ENCODE measurements around the gene ADGRL3.

The ADGRL3 gene

DNA sequence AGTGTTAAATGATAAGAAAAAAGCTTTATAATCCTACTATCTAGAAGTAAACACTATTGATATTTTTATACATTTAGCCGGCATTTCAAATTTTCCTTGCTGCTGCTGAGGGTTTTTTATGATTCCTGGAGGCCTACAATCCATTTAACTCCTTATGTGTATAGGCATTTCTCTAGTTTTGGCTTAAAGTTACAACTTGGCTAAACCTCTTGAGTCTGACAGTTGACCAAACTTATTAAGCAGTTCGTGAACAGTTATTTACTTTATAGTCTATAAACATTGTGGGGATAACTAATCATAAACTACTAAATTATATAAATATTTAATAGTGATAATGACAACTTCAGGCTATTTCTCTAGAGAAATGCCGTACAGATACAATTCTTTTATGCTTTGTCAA lies 141.9 kb downstream of the ADGRL3 start (continued):
- TF ChIP-seq, protein P1, sequence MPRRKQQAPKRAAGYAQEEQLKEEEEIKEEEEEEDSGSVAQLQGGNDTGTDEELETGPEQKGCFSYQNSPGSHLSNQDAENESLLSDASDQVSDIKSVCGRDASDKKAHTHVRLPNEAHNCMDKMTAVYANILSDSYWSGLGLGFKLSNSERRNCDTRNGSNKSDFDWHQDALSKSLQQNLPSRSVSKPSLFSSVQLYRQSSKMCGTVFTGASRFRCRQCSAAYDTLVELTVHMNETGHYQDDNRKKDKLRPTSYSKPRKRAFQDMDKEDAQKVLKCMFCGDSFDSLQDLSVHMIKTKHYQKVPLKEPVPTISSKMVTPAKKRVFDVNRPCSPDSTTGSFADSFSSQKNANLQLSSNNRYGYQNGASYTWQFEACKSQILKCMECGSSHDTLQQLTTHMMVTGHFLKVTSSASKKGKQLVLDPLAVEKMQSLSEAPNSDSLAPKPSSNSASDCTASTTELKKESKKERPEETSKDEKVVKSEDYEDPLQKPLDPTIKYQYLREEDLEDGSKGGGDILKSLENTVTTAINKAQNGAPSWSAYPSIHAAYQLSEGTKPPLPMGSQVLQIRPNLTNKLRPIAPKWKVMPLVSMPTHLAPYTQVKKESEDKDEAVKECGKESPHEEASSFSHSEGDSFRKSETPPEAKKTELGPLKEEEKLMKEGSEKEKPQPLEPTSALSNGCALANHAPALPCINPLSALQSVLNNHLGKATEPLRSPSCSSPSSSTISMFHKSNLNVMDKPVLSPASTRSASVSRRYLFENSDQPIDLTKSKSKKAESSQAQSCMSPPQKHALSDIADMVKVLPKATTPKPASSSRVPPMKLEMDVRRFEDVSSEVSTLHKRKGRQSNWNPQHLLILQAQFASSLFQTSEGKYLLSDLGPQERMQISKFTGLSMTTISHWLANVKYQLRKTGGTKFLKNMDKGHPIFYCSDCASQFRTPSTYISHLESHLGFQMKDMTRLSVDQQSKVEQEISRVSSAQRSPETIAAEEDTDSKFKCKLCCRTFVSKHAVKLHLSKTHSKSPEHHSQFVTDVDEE (CRISPR knock-in tag; IDR thresholded peaks at IDR 0.05), result no peak
- no peak for TF ChIP-seq TCF4 (CRISPR knock-in tag; IDR thresholded peaks at IDR 0.05; ENCODE audit: borderline replicate concordance)
- TF ChIP-seq ZFP3 (CRISPR knock-in tag; IDR thresholded peaks at IDR 0.05), result no peak

DNA sequence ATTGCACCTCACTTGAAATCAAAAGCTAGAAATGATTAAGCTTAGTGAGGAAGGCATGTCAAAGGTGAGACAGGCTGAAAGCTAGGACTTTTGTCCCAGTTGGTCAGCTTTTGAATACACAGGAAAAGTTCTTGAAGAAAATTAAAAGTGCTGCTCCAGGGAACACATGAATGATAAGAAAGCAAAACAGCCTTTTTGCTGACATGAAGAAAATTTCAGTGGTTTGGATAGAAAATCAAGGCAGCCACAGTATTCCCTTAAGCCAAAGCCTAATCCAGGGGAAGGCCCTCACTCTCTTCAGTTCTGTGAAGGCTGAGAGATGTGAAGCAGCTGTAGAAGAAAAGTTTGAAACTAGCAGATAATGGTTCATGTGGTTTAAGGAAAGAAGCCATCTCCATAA lies 150.8 kb downstream of the ADGRL3 start:
- no peak for ATAC-seq
- TF ChIP-seq, protein P2, sequence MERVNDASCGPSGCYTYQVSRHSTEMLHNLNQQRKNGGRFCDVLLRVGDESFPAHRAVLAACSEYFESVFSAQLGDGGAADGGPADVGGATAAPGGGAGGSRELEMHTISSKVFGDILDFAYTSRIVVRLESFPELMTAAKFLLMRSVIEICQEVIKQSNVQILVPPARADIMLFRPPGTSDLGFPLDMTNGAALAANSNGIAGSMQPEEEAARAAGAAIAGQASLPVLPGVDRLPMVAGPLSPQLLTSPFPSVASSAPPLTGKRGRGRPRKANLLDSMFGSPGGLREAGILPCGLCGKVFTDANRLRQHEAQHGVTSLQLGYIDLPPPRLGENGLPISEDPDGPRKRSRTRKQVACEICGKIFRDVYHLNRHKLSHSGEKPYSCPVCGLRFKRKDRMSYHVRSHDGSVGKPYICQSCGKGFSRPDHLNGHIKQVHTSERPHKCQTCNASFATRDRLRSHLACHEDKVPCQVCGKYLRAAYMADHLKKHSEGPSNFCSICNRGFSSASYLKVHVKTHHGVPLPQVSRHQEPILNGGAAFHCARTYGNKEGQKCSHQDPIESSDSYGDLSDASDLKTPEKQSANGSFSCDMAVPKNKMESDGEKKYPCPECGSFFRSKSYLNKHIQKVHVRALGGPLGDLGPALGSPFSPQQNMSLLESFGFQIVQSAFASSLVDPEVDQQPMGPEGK (CRISPR knock-in tag; IDR thresholded peaks at IDR 0.05; ENCODE audit: borderline replicate concordance), result no peak
- TF ChIP-seq ZFP3 (CRISPR knock-in tag; IDR thresholded peaks at IDR 0.05), result no peak
- TF ChIP-seq, protein P1 (CRISPR knock-in tag; IDR thresholded peaks at IDR 0.05), result no peak
- TF ChIP-seq ZNF70 (CRISPR knock-in tag; IDR thresholded peaks at IDR 0.05), result no peak
- TF ChIP-seq, protein P3, sequence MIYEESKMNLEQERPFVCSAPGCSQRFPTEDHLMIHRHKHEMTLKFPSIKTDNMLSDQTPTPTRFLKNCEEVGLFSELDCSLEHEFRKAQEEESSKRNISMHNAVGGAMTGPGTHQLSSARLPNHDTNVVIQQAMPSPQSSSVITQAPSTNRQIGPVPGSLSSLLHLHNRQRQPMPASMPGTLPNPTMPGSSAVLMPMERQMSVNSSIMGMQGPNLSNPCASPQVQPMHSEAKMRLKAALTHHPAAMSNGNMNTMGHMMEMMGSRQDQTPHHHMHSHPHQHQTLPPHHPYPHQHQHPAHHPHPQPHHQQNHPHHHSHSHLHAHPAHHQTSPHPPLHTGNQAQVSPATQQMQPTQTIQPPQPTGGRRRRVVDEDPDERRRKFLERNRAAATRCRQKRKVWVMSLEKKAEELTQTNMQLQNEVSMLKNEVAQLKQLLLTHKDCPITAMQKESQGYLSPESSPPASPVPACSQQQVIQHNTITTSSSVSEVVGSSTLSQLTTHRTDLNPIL (CRISPR knock-in tag; IDR thresholded peaks at IDR 0.05; ENCODE audit: low read depth), result no peak
- no peak for TF ChIP-seq TCF4 (CRISPR knock-in tag; IDR thresholded peaks at IDR 0.05; ENCODE audit: borderline replicate concordance)

DNA sequence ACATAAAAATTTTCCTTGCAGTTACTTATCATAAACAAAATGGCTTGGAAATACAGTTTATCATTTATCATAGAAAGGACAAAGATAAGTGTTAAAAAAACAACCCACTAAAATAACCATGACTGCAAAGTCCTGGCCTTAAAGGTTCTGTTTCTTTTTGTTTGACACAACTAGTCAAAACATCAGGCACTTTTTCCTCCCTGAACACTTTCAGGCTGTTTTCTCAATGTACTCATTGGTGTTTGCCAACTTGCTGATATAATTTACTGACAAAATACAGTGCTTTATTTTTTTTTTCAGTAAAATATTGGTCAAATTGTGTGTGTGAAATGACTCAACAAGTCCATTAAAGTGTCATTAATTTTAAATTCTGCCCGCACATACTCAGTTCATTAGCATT lies 156.6 kb downstream of the ADGRL3 start:
- TF ChIP-seq ZNF8 (CRISPR knock-in tag; IDR thresholded peaks at IDR 0.05), result no peak
- TF ChIP-seq ZNF70 (CRISPR knock-in tag; IDR thresholded peaks at IDR 0.05), result no peak
- no peak for TF ChIP-seq ESRRG (CRISPR knock-in tag; IDR thresholded peaks at IDR 0.05)
- no peak for TF ChIP-seq ARNTL (CRISPR knock-in tag; IDR thresholded peaks at IDR 0.05; ENCODE audit: borderline replicate concordance, low read depth)
- no peak for TF ChIP-seq BACH2 (CRISPR knock-in tag; IDR thresholded peaks at IDR 0.05; ENCODE audit: borderline replicate concordance)
- no peak for TF ChIP-seq CSDC2 (CRISPR knock-in tag; IDR thresholded peaks at IDR 0.05)
- no peak for TF ChIP-seq PPARA (CRISPR knock-in tag; IDR thresholded peaks at IDR 0.05; ENCODE audit: borderline replicate concordance)
- TF ChIP-seq GLIS3 (CRISPR knock-in tag; IDR thresholded peaks at IDR 0.05), result no peak
- TF ChIP-seq, protein P4, sequence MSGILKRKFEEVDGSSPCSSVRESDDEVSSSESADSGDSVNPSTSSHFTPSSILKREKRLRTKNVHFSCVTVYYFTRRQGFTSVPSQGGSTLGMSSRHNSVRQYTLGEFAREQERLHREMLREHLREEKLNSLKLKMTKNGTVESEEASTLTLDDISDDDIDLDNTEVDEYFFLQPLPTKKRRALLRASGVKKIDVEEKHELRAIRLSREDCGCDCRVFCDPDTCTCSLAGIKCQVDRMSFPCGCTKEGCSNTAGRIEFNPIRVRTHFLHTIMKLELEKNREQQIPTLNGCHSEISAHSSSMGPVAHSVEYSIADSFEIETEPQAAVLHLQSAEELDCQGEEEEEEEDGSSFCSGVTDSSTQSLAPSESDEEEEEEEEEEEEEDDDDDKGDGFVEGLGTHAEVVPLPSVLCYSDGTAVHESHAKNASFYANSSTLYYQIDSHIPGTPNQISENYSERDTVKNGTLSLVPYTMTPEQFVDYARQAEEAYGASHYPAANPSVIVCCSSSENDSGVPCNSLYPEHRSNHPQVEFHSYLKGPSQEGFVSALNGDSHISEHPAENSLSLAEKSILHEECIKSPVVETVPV (CRISPR knock-in tag; IDR thresholded peaks at IDR 0.05), result no peak
- TF ChIP-seq OSR1 (CRISPR knock-in tag; IDR thresholded peaks at IDR 0.05), result no peak
- TF ChIP-seq, protein P5, sequence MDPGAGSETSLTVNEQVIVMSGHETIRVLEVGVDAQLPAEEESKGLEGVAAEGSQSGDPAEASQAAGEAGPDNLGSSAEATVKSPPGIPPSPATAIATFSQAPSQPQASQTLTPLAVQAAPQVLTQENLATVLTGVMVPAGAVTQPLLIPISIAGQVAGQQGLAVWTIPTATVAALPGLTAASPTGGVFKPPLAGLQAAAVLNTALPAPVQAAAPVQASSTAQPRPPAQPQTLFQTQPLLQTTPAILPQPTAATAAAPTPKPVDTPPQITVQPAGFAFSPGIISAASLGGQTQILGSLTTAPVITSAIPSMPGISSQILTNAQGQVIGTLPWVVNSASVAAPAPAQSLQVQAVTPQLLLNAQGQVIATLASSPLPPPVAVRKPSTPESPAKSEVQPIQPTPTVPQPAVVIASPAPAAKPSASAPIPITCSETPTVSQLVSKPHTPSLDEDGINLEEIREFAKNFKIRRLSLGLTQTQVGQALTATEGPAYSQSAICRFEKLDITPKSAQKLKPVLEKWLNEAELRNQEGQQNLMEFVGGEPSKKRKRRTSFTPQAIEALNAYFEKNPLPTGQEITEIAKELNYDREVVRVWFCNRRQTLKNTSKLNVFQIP (CRISPR knock-in tag; IDR thresholded peaks at IDR 0.05; ENCODE audit: borderline replicate concordance, low read depth), result no peak
- TF ChIP-seq TCF4 (CRISPR knock-in tag; IDR thresholded peaks at IDR 0.05; ENCODE audit: borderline replicate concordance), result no peak
- no peak for TF ChIP-seq ZNF565 (CRISPR knock-in tag; conservative IDR thresholded peaks at IDR 0.05; ENCODE audit: low read depth)
- TF ChIP-seq ZFP3 (CRISPR knock-in tag; IDR thresholded peaks at IDR 0.05), result no peak
- TF ChIP-seq, protein P2 (CRISPR knock-in tag; IDR thresholded peaks at IDR 0.05; ENCODE audit: borderline replicate concordance), result no peak
- no peak for ATAC-seq
